GM10266 (cell line): ENCODE data around the gene WDR45.

Experiments used
- DNase-seq: peaks from one replicate; pipeline ENCODE4 v3.0.0; 2012; ENCODE audit errors: extremely low spot score
- CTCF ChIP-seq: IDR thresholded peaks from 2 replicates; pipeline ENCODE4 v1.5.1; 2012; ENCODE audit warnings: mild to moderate bottlenecking, low read depth; ENCODE audit not compliant: control insufficient read depth, insufficient read depth; ENCODE audit errors: missing control alignments

Gene WDR45

GRCh38 chrX:49067285-49068120 is 12.2 kb downstream of the WDR45 start:
- no peak for TF ChIP-seq CTCF
- no peak for DNase-seq

- DNase-seq, result no peak
- TF ChIP-seq CTCF, result no peak
These were observed 13.0 kb downstream of the WDR45 start for GRCh38 chrX:49066690-49067089.

GRCh38 chrX:49066278-49066677 is 13.4 kb downstream of the WDR45 start:
- no peak for DNase-seq
- no peak for TF ChIP-seq CTCF

GRCh38 chrX:49064735-49065134 is 15.0 kb downstream of the WDR45 start:
- no peak for TF ChIP-seq CTCF
- no peak for DNase-seq

- TF ChIP-seq CTCF, result no peak
- no peak for DNase-seq
These were observed 15.4 kb downstream of the WDR45 start for GRCh38 chrX:49064303-49064702.

GRCh38 chrX:49063715-49064114 is 16.0 kb downstream of the WDR45 start:
- TF ChIP-seq CTCF, result no peak
- DNase-seq, result no peak

- no peak for TF ChIP-seq CTCF
- no peak for DNase-seq
These were observed 17.8 kb downstream of the WDR45 start for GRCh38 chrX:49061916-49062315.
